Nephron (organoid): ENCODE measurements around the gene IQCN.

Source experiments
- H3K27ac Mint-ChIP-seq, 3 experiments: 2 replicates each; pipeline ENCODE4 v1.8.0; 2020; ENCODE audit warnings: mixed read lengths in 3 of 3, mild to moderate bottlenecking in 2 of 3, moderate library complexity in 1 of 3
- H3K27me3 Mint-ChIP-seq: 2 replicates; pipeline ENCODE4 v1.8.0; 2021; ENCODE audit warnings: low read depth, mild to moderate bottlenecking, moderate library complexity, mixed read lengths
- H3K36me3 Mint-ChIP-seq: 2 replicates; pipeline ENCODE4 v1.8.0; 2020; ENCODE audit warnings: low read depth, mixed read lengths
- H3K4me1 Mint-ChIP-seq: 2 replicates; pipeline ENCODE4 v1.8.0; 2020; ENCODE audit warnings: mixed read lengths
- H3K4me3 Mint-ChIP-seq, 3 experiments: 2 replicates each; pipeline ENCODE4 v1.8.0; 2020; ENCODE audit warnings: mild to moderate bottlenecking in 3 of 3, mixed read lengths in 3 of 3, moderate library complexity in 2 of 3
- H3K9me3 Mint-ChIP-seq: 2 replicates; pipeline ENCODE4 v1.8.0; 2020; ENCODE audit warnings: mixed read lengths
- CTCF ChIP-seq, 3 experiments: fragments of 200-600 bp; sonication (generic); IDR thresholded peaks; one replicate each; pipeline ENCODE4 v1.5.0; 2021; ENCODE audit warnings: antibody characterized with exemption in 3 of 3; ENCODE audit not compliant: unreplicated experiment in 3 of 3

IQCN gene

GRCh38 chr19:18281082-18282020 lies 7.1 kb upstream of the IQCN start, which contains the start of gene JUND:
TSS of gene JUND (minus strand) at chr19:18281622. CDS start at chr19:18281484, 138 bp downstream.
- peaks cover 20% of the 10 kb centered on the region for H3K36me3 Mint-ChIP-seq
- H3K27ac Mint-ChIP-seq: peak within 1 kb of the TSS; percentile 99 to 100 (median 100)
- no peaks in the 10 kb centered on the region for H3K27me3 Mint-ChIP-seq
- H3K9me3 Mint-ChIP-seq: no peaks in the 10 kb centered on the region
- H3K4me3 Mint-ChIP-seq: peak within 1 kb of the TSS; percentile 95 to 96 (median 95)
- peaks cover 33% of the 10 kb centered on the region for H3K4me1 Mint-ChIP-seq
- peak in 1 of 3 experiments; percentile 12 for TF ChIP-seq CTCF (IDR thresholded peaks at IDR 0.05; ENCODE audit: unreplicated experiment in 3 of 3)

- H3K36me3 Mint-ChIP-seq: peaks cover 20% of the 10 kb centered on the region
- no peaks in the 10 kb centered on the region for H3K27me3 Mint-ChIP-seq
- H3K27ac Mint-ChIP-seq: peak overlapping the region; percentile 95 to 100 (median 99)
- TF ChIP-seq CTCF (IDR thresholded peaks at IDR 0.05; ENCODE audit: unreplicated experiment in 3 of 3): no peak
- H3K4me3 Mint-ChIP-seq: peak overlapping the region; percentile 95 to 96 (median 95)
- peaks cover 26% of the 10 kb centered on the region for H3K4me1 Mint-ChIP-seq
- no peaks in the 10 kb centered on the region for H3K9me3 Mint-ChIP-seq
Observed at GRCh38 chr19:18280247-18281081, 6.2 kb upstream of the IQCN start.

GRCh38 chr19:18279516-18280246 lies 5.4 kb upstream of the IQCN start:
- Mint-ChIP-seq H3K27ac (peak overlapping the region; percentile 99 to 100 (median 100)), H3K4me3 (peak overlapping the region; percentile 95 to 99 (median 99)), H3K4me1 (peaks cover 19% of the 10 kb centered on the region), H3K9me3 (no peaks in the 10 kb centered on the region), H3K27me3 (no peaks in the 10 kb centered on the region), H3K36me3 (peaks cover 21% of the 10 kb centered on the region)
- TF ChIP-seq CTCF (IDR thresholded peaks at IDR 0.05; ENCODE audit: unreplicated experiment in 3 of 3): peak; percentile 89 to 98 (median 92)

GRCh38 chr19:18279266-18279515 lies 4.9 kb upstream of the IQCN start:
- peak overlapping the region; percentile 99 to 100 (median 100) for H3K27ac Mint-ChIP-seq
- no peaks in the 10 kb centered on the region for H3K27me3 Mint-ChIP-seq
- H3K9me3 Mint-ChIP-seq: no peaks in the 10 kb centered on the region
- H3K4me1 Mint-ChIP-seq: peaks cover 20% of the 10 kb centered on the region
- no peak for TF ChIP-seq CTCF (IDR thresholded peaks at IDR 0.05; ENCODE audit: unreplicated experiment in 3 of 3)
- H3K36me3 Mint-ChIP-seq: peaks cover 25% of the 10 kb centered on the region
- peak overlapping the region; percentile 95 to 99 (median 99) for H3K4me3 Mint-ChIP-seq

- H3K36me3 Mint-ChIP-seq: peaks cover 25% of the 10 kb centered on the region
- H3K9me3 Mint-ChIP-seq: no peaks in the 10 kb centered on the region
- H3K27me3 Mint-ChIP-seq: no peaks in the 10 kb centered on the region
- H3K4me3 Mint-ChIP-seq: peak overlapping the region; percentile 95 to 99 (median 99)
- peak overlapping the region; percentile 99 to 100 (median 100) for H3K27ac Mint-ChIP-seq
- peaks cover 20% of the 10 kb centered on the region for H3K4me1 Mint-ChIP-seq
- peak in 1 of 3 experiments; percentile 10 for TF ChIP-seq CTCF (IDR thresholded peaks at IDR 0.05; ENCODE audit: unreplicated experiment in 3 of 3)
Observed at GRCh38 chr19:18278521-18279265, 4.4 kb upstream of the IQCN start.
